Activated T-cell treated with anti-CD3 and anti-CD28 coated beads for 1 hour (primary cell): ENCODE measurements around the gene PCBP3.

ENCODE experiments used
- DNase-seq: peaks from one replicate; pipeline ENCODE4 v3.0.0-alpha.2; 2020; ENCODE audit warnings: low read depth

The PCBP3 gene

DNA sequence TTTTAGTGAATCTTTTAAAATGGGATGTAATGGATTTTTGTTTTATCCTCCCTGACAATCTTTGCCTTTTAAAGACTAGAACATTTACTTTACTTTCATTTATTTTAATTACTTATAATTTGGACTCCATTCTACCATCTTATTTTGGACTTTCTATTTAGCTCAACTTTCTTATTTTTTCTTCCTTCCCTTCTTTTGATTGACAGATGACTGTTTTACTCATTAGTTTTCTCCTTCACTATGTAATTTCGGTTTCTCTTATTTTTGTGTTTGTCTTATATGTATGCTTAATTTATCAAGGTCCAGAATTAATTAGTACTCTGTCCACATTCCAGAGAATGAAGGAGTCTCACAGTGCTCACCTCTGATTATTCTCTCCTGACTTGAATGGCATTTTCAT lies 109.9 kb downstream of the PCBP3 start:
- no peak for DNase-seq

DNA sequence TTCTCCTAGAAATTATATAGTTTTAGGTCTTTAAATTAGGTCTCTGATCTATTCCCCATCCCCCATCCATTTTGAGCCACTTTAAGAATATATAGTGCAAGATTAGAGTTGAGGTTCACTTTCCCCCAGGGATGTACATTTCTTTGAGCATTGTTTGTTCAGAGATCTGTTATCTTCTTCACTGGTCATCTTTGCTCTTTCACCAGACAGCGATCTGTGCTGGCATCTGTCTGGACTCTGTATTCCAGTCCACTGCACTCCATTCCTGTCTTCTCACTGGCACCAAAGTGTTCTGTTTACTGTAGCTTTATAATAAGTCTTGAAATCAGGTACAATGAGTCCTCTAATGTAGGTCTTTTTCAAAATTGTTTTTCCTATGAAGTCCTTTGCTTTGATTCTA lies 112.5 kb downstream of the PCBP3 start:
- DNase-seq, result no peak

DNA sequence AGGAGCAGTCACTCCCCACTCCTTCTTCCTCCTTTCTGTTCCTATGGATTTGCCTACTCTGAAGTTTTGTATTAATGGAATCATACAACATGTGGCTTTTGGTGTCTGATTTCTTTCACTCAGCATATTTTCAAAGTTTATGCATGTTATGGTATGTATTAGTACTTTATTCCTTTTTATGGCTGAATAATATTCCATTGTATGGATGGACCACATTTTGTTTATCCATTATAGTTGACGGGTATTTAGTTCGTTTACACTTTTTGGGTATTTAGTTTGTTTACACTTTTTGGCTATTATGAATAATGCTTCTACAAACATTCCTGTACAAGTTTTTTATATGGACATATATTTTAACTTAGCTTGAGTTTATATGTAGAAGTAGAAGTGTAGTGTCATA lies 113.1 kb downstream of the PCBP3 start:
- no peak for DNase-seq

DNA sequence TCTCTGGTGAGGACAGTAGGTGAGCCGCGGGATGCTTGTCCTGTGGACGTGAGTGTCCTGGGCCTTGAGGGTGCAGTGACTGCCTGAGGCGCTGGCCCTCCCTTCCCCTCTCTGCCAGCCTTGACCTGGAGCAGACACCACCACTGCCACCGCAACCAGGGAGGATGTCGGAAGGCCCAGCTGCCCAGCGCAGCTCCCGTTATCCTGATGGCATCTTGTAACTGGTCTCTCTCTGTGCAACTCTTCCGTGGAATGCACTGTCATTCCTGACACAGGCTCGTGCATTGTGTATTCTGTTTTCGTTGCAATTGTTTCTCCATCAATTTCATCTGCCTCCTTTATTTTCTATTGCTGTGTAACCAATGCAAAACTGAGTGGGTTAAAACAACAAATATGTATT lies 118.2 kb downstream of the PCBP3 start:
- no peak for DNase-seq

DNA sequence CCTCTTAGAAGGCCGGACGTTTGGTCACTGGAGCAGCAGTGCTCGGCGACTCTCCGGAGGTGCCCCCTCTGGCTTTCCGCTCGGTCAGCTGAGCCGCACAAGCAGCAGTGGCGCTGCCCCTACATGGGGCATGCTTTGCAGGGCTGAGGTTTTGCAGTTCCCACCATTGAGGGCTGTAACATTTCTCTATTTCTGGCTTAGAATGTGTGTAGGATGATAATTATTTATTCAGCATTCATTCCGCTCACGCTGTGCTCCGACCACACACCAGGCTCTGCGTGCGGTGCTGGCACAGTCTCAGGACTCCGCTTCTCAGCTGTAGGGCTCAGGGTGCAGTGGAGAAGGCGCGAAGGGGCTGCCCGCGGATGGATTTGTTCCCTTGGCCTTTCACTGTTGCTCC lies 119.5 kb downstream of the PCBP3 start:
- no peak for DNase-seq

DNA sequence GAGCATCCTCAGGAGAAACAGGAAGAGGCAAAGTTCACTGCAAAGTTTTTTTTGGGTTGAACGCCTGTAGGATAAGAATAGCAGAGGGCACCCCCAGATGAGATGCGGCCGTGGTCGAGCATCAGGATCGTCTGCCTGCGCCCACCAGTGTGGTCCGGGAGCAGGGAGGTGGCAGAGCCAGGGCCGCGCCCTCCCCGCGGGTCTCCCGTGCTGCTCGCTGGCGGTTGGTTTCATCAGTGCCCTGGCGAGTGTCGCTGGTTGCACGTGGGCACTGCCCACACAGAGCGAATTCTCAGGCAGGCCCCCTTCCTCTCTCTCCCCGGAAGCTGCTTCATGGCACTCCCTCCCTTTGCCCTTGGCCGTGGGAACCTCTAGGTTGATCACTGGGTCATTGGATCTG lies 120.0 kb downstream of the PCBP3 start:
- DNase-seq, result no peak

DNA sequence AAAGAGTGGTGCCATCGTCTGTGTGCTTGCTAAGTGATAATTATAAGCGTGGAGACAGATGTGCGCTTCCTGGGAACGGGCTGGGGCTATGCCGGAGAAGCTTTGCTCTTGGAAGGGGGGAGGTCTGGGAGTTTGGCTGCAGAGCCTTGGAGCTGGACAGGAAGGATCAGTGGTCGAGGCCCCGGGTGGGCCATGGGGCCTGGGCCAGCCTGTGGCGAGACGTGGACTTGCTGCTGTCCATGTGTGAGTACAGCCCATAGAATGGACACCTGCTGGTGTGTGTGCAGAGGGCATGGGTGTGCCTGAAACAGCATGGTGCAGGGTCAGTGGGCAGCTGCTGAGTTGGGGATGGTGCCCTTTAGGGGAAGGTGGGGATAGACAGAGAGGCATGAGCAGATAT lies 121.3 kb downstream of the PCBP3 start:
- no peak for DNase-seq

DNA sequence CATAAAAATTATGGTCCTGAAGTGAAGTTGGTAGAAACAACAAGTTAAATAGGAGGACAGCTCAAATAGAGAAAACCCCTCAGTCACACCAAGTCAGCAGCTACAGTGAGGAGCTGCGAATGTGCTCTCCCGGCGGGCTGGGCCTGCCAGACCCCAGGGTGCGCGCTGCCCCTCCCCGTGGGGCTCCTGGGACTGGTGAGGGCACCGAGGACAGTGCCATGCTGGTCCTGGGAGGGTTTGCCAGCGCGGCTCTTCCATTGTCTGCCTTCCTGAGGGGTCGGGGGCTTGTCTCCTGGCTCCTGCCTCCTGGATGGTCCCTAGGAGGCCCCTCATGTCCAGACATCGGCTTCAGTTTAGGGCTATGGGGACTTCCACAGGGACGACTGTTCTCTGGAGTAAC lies 121.8 kb downstream of the PCBP3 start:
- DNase-seq, result no peak

DNA sequence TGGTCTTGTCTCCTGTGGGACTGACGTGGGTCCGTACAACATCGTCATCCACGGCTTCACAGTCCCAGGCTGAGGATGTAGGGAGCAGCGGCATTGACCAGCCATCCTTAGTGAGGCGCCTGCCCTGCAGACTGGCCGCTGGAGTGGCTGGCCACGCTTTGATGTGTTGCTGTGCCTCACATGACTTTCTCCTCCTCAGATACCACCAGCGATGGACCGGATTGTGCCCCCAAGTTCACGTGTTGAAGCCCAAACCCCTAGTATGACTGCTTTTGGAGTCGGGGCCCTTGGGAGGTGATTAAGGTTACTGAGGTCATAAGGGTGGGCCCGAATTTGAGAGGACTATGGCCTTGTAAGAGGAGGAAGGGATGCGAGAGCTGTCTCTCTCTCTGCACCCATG lies 122.5 kb downstream of the PCBP3 start:
- no peak for DNase-seq

DNA sequence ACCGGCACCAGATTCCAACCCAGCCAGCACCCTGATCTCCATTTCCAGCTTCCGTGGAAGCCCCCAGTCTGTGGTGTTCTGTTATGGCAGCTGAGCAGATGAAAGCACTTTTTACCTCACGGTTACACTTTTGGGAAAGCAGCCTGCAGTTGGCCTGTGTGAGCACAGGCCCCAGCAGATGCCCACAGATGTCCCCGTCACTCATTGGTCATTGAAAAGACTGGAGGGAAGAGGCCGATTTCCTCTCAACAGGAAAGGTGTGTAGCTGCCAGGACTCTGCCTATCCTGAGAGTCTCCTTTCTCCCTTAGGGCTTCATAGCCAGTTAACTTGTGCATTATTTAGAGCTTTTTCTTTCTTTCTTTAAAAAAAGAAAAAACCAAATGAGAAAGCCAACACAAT lies 123.0 kb downstream of the PCBP3 start:
- DNase-seq, result no peak

DNA sequence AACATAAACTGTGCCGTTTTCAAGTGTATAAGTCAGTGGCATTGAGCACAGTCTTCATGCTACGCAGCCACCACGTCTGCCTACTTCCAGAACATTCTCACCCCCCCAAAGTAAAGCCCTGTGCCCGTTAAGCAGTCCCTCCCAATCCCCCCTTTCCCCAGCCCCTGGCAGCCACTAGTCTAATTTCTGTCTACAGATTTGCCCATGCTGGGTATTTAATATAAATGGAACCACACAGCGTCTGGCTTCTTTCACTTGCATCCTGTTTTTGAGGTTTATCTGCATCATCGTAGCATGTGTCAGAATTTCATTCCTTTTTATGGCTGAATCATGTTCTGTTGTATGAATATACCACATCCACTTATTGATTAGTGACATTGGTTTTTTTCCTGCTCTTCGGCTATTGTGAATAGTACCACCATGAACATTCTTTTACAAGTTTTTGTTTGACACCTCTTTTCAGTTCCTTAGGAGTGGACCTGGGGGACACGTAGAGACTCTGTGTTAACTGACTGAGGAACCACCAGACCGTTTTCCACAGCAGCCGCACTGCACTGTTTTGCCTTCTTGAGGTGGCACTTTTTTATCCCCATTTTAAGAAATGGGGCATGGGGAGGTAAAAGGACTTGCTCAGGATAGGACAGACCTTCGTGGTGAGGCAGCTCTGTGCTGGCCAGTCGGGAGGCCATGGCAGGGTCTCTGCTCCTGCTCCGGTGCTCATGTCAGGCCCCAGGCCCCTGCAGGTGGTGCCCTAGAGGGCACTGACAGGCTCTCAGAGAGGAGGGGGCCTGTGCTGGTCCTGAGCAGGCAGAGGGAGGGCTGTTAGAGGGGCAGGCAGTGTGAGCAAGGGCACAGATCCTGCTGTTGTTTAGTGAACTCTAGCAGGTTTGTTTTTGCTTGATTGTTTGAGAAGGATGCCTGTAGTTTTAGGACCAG lies 123.8 kb downstream of the PCBP3 start:
- no peak for DNase-seq

DNA sequence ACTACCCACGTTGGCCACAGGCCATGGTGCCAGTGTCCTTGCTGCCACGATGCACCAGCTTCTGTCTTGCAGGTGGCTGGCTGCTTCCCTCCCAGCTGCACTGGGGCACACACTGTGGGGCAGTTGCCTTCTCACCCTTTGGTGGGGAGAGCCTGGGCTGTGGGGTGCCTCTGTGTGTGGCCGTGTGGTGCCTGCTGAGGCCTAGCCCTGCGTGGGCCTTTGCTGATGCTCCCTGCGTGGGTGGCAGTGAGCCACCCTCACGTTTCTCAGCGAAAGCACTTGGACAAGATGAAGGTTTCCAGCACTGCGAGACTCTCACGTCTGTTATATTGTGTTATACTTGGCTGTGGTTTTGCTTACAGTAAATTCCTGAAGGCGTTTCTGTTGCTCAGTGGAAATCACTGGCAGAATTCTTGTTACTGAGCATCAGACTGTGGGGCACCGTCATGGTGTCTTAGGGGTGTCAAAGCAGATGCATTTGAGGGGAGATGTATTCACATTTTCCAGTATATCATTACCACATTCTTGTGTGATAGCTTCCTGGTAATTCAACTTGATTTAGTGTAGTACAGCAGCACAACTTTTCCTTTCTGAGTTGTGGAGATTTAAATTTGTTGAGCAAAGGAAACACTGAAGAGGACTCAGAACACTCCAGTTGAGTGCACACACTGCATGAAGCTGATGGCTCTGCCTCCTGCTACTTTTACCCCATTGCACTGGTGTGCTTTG lies 124.7 kb downstream of the PCBP3 start:
- DNase-seq, result no peak

DNA sequence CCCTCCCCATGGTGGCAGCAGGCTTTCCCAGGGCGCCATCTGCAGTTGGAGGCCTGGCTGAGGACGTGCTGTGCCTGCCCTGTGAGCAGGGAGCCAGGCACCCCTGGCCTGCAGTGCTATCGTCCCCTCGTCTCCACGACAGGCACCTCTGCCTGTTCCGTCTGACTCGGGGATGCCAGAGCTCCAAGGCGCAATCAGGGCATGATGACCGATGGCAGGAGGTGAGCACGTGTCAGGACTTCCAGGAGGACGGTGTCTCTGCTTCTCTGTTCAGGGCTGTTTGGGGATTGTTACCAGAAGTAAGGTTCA lies 125.2 kb downstream of the PCBP3 start:
- DNase-seq, result no peak

DNA sequence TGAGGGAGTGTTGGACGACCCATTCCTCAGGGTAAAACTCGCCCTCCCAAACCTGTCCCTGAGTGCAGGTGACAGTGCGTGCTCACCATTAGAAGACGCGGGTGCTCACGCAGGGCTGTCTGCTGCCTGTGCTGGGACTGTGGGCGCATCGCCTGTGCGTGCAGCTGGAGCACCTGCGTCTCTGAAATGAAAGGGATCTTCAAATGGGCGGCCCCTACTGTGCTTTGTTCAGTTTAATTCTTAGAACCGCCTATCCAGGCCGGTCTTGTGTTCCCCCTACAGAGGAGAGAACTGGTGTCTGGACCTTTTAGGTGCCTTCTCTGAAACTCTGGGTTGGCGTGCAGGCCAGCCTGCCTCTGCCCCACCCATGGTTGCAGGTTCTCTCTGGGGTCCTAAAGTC lies 125.8 kb downstream of the PCBP3 start:
- DNase-seq, result no peak

DNA sequence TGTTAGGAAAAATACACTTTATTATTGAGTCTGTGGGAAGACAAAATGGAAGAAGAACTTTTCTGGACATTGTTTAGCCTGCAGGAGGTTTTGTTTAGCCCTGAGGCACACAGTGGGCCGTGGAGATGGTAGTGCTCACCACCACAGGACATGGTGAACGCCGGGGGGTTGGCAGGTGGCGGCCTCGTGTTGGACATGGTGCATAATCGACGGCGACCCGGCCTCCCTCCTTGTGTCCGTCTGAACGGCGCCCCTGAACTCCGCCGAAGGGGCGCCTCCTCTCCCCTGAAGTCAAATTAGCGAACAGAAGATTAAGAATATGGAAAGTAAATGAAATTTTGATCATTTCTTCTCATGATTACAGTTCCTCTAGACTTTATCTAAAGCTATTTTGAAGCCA lies 126.4 kb downstream of the PCBP3 start:
- DNase-seq, result no peak

DNA sequence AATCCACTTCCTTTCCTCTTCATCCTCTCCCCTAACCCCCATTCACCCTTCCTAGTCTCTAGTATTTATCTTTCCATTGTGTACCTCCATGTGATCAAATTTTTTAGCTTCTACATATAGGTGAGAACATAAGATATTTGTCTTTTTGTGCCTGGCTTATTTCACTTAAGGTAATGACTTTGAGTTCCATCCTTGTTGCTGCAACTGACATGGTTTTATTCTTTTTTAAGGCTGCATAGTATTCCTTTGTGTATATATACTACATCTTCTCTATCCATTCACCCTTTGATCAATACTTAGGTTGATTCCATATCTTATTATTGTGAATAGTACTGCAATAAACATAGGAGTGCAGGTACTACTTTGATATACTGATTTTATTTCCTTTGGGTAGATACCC lies 128.7 kb downstream of the PCBP3 start:
- no peak for DNase-seq

DNA sequence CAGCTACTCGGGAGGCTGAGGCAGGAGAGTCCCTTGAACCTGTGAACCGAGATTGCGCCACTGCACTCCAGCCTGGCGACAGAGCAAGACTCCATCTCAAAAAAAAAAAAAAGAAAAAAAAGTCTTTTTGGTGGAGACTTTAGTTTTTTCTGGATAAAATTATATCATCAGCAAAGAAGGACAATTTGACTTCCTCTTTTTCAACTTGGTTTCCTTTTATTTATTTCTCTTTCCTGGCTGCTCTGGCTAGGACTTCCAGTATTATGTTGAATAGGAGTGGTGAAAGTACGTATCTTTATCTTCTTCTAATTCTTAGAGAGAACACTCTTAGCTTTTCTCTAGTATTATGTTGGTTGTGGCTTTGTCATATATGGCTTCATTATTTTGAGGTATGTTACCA lies 130.8 kb downstream of the PCBP3 start:
- no peak for DNase-seq

DNA sequence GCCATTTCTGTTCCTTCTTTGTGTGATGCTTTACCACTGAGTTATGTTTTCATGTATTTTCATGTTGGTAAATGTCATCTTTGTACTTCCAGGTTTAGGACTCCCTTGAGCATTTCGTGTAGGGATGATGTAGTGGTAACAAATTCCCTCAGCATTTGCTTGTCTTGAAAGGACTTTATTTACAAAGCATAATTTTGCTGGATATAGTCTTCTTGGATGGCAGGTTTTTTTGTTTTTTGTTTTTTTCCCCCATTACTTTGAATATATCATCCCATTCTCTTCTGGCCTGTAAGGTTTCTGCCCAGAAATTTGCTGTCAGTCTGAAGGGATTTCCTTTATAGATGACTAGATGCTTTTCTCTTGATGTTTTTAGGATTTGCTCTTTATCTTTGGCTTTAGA lies 133.4 kb downstream of the PCBP3 start:
- DNase-seq, result no peak

DNA sequence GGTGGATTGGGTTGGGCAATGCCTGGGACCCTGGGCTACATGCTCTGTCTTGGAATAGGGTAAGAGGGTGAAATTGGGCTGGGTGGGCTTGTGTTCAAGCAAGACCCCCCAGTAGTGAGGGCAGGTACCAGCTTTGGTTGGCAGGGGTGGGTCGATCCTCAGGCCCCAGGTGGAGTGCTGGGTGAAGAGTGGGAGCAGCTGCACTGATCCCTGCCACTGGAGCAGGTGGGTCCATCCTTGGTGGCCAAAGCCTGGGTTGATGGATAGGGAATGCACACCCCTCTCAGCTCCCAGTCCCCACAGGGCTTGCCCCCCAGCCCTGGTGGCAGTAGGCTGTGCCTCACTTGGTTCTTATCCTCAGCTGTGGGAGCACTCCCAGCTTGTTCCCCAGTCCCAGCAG lies 135.2 kb downstream of the PCBP3 start:
- DNase-seq, result no peak

DNA sequence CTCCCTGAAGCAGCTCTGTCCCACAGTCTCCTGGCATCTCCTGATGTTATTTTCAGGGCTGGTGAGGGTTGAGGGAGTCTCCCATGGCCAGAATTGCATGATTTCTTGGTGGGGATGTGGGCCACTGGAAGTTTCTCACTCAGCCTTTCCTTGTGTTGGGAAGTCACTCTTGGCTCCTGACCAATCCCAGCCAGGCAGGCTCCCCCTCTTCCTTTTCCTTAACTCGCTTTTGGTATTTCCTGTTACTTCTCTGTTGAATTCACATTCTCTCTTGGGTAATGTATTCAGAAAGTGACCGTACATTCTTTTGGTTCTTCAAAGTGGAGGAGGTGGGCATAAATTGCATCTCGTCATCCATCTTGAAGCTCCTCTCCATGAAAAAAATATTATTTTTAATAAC lies 135.7 kb downstream of the PCBP3 start:
- no peak for DNase-seq

DNA sequence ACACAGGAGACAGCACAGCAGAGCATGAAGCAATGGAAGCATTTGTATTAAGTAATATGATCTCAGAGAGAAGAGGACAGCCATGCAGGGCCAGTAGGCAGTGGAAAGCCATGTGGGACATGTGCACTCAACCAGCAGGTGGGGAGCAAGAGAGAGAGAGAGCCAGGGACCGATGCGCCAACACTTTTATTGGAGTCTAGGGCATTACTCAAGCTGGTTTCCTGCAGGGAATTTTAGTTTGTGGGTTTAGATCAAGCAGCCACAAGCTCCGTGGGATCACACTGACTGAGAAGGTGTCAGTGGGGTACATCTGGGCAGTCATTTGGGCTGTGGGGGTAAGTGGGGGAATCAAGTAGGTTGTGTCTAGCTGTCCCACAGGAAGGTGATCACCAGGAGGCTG lies 137.1 kb downstream of the PCBP3 start:
- DNase-seq, result no peak

DNA sequence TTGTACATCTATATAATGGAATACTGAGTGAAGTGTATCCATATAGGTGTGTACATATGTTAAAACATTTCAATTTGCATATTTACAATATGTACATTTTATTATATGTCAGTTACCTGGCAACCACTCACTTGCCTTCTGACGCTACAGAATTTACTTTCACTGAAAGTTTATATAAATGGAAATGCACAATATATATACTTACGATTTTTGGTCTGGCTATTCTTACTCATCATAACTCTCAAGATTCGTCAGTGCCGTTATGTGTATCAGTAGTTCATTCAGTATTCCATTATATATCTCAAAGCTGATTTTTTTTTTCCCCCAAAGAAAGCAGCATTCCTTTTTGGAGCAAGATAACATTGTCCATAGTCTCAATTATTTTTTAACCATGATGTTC lies 138.2 kb downstream of the PCBP3 start:
- no peak for DNase-seq

DNA sequence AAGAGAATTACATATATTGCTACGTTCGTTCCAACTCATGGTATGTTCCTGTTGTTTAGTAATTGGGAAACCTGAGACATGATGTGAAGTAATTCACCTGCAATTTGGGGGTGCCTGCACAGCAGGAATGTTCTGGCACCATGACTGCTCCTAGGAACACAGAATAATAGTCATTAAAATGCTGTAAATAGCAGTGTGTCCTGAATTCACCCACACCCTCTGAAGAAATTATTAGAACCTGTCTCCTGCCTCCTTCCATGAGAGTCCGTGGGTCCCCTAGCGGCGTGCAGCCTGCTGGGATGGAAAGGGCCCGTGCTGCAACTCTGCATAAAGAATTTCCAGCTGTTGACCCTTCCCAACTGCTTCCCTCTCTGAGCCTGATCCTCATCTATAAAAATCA lies 143.1 kb downstream of the PCBP3 start:
- DNase-seq, result no peak

DNA sequence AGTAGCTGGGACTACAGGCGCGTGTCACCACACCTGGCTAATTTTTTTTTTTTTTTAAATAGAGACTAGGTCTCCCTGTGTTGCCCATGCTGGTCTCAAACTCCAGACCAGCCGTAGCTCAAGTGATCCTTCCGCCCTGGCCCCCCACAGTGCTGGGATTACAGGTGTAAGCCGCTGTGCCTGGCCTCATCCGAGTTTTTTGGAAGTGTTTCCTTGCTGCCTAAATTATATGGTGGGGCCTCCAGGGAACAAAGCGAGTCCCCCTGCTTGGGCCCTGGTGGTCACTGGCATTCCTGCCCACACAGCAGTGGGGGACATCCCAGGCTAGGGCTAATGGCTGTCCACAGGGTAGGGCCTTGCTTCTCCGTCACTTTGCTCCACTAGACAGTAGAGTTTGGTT lies 143.8 kb downstream of the PCBP3 start:
- DNase-seq, result no peak
